Gastrocnemius medialis (tissue), 4 donors: ENCODE measurements around the gene GGTA1.

Source experiments
- POLR2A ChIP-seq, 2 donors: fragments of 450-650 bp; IDR thresholded peaks; one replicate each; pipeline ENCODE4 v1.6.1; 2017; ENCODE audit warnings: antibody characterized with exemption in 2 of 2, mild to moderate bottlenecking in 2 of 2, moderate library complexity in 2 of 2
- TF ChIP-seq, protein P1 (sequence below), 5 experiments: fragments of 450-650 bp in 3 of 5; fragments of 200-600 bp in 2 of 5; sonication (generic) in 2 of 5; IDR thresholded peaks in 4 of 5; conservative IDR thresholded peaks in 1 of 5; 1 replicate in 4 of 5; 2 replicates in 1 of 5; pipeline ENCODE4 v1.5.1; 2016 to 2019; ENCODE audit warnings: antibody characterized with exemption in 5 of 5, mild to moderate bottlenecking in 3 of 5, moderate library complexity in 3 of 5

DNA sequence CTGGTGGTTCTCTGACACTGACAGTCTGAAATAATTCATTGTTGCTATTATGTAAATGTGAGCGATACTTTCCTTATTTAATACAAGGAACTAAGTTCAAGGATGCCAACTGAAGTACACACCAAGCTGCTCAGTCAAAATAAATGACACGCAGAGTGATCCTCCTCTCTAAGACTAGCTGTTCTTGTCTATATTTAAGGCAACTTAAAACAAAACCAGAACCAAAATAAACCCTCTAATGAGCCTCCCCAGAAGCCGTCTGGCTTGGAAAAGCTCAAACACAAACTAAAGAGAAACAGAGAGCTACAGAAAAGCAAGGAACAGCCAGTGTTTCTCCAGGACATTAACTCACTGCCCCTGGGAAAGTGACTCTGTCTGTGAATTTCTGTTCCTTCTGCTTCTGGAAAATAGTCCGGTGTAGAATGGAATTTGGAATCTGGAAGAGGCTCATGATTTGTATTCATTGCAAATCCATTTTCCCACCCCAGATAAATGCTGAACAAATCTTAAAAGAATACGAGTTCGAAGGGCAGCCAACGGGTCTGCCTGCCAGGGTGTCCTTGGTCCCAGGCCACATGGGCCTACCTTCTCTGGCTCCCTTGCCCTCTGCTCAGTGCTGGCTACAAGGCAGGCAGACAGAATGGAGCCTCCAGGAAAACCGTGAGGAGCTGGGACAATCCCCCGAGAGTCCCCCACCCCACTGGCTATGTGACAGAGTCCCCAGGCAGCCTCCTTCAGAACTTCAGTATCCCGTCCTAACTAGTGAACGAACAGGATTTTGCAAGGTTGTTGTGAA lies 14.8 kb downstream of the GGTA1 start:
- TF ChIP-seq, protein P1, sequence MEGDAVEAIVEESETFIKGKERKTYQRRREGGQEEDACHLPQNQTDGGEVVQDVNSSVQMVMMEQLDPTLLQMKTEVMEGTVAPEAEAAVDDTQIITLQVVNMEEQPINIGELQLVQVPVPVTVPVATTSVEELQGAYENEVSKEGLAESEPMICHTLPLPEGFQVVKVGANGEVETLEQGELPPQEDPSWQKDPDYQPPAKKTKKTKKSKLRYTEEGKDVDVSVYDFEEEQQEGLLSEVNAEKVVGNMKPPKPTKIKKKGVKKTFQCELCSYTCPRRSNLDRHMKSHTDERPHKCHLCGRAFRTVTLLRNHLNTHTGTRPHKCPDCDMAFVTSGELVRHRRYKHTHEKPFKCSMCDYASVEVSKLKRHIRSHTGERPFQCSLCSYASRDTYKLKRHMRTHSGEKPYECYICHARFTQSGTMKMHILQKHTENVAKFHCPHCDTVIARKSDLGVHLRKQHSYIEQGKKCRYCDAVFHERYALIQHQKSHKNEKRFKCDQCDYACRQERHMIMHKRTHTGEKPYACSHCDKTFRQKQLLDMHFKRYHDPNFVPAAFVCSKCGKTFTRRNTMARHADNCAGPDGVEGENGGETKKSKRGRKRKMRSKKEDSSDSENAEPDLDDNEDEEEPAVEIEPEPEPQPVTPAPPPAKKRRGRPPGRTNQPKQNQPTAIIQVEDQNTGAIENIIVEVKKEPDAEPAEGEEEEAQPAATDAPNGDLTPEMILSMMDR (IDR thresholded peaks at IDR 0.05 in 4 of 5, conservative IDR thresholded peaks at IDR 0.05 in 1 of 5) = no peak
- no peak for TF ChIP-seq POLR2A (IDR thresholded peaks at IDR 0.05)
